Measurements from ENCODE around the gene EYS. TPM values are rescaled to one million over a fixed set of nuclear protein-coding genes. Genes with fewer than 3 reads are reported as not detected.

EYS gene
- total and polyA plus RNA-seq, 2 of the 8 experiments (the other 6 are each of a cell fraction or from before 2014, with no cell fraction given) = 0.05 to 0.13 TPM

DNA sequence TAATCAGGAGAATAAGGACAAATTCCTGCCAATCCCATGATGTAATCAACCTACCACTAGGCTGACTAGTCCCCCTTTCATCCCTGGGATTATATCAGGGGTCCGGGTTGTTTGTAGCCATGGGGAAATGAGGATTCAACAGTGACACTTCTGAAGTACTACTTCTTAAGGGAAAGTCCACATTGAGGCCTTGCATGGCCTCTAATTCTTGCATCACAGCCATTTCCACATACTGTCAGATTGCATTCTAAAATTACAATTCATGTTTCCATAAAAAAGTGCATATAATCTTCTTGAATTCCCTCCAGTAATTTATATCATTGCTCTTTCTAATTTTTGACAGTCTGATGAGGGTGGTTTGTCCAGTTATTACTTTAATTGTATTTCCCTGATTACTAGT is 1887.2 kb downstream of the EYS start:
- Histone ChIP-seq H3K23me2 (ENCODE audit: low read depth, low read length) (no peaks in the 10 kb centered on the region), H3K4me3 (ENCODE audit: extremely low read depth in 1 of 4, insufficient read depth in 2 of 4, low read depth in 3 of 4, low read length in 4 of 4) (no peak overlapping the region), H3K27me3 (replicated peaks in 1 of 4; ENCODE audit: control insufficient read depth in 3 of 4, extremely low read depth in 1 of 4, insufficient read depth in 3 of 4, low read length in 3 of 4) (no peaks in the 10 kb centered on the region), H3K79me1 (ENCODE audit: low read depth, low read length) (no peaks in the 10 kb centered on the region), H2BK120ac (replicated peaks; ENCODE audit: low read depth, low read length) (no peak overlapping the region), H3K18ac (ENCODE audit: extremely low read depth, low read length) (no peak overlapping the region), H3K56ac (replicated peaks; ENCODE audit: insufficient read length, low read depth, low read length) (no peak overlapping the region), H4K8ac (ENCODE audit: extremely low read depth, insufficient read depth, low read length) (no peak overlapping the region), H4K5ac (ENCODE audit: insufficient read length, low read depth, low read length) (no peak overlapping the region), H4K91ac (replicated peaks; ENCODE audit: insufficient read length, low read length) (no peak overlapping the region), H2BK12ac (ENCODE audit: low read depth, low read length) (no peak overlapping the region), H2AK5ac (ENCODE audit: low read depth, low read length) (no peak overlapping the region), H3K4me2 (ENCODE audit: insufficient read depth in 1 of 2, low read depth in 2 of 2, low read length in 2 of 2) (no peak overlapping the region), H2BK5ac (ENCODE audit: low read depth, low read length) (no peak overlapping the region), H3K9me3 (ENCODE audit: insufficient read depth in 2 of 2, low read depth in 1 of 2, low read length in 1 of 2) (no peaks in the 10 kb centered on the region), H3K79me2 (ENCODE audit: control insufficient read depth in 1 of 2, insufficient read depth in 2 of 2, low read length in 2 of 2) (no peaks in the 10 kb centered on the region), H3K14ac (ENCODE audit: insufficient read length) (no peak overlapping the region), H2BK15ac (ENCODE audit: low read length) (no peak overlapping the region), H3K4me1 (replicated peaks in 1 of 4; ENCODE audit: control insufficient read depth in 3 of 4, insufficient read depth in 4 of 4, low read length in 3 of 4) (peaks cover 0 to 3% (median 0%) of the 10 kb centered on the region in 4 experiments; a peak in 1 of 7 replicates), H3K4ac (replicated peaks; ENCODE audit: insufficient read length, low read depth, low read length) (no peak overlapping the region), H3K27ac (ENCODE audit: low read depth, low read length) (no peak overlapping the region), H3K9ac (replicated peaks in 1 of 4; ENCODE audit: extremely low read depth in 1 of 4, low read depth in 3 of 4, low read length in 3 of 4) (no peak overlapping the region), H3K36me3 (ENCODE audit: control insufficient read depth in 2 of 4, insufficient read depth in 4 of 4, low read length in 3 of 4) (no peaks in the 10 kb centered on the region), H2BK20ac (ENCODE audit: low read length) (no peak overlapping the region), H2AFZ (ENCODE audit: low read length) (no peak overlapping the region), H3K23ac (ENCODE audit: insufficient read length) (no peak overlapping the region), H4K20me1 (replicated peaks in 1 of 2; ENCODE audit: control insufficient read depth in 1 of 2, insufficient read depth in 2 of 2, low read length in 2 of 2) (no peaks in the 10 kb centered on the region)
- CTCF ChIA-PET (ENCODE audit: partially characterized antibody) = no interaction called here
- WGBS, 2 experiments (ENCODE audit: extremely low coverage in 1 of 2, insufficient coverage in 1 of 2, insufficient read length in 1 of 2, insufficient replicate concordance in 2 of 2, low coverage in 1 of 2, low lambda C conversion rate in 2 of 2, missing lambda C conversion rate in 1 of 2) = 89% methylated on average over 1 of the region's 1 CpG; no CpG with 5 or more reads in 1 of the 2 experiments
- POLR2A ChIA-PET (ENCODE audit: partially characterized antibody) = no interaction called here
- DNase-seq (ENCODE audit: low read depth in 1 of 2, low spot score in 2 of 2) = no peak
- no peak for FAIRE-seq
- TF ChIP-seq RBBP5 (IDR thresholded peaks at IDR 0.05; ENCODE audit: borderline replicate concordance, low read depth, low read length) (no peak), TBP (IDR thresholded peaks at IDR 0.05; ENCODE audit: low read depth, low read length) (no peak), SIN3A (conservative IDR thresholded peaks at IDR 0.05 in 1 of 2, IDR thresholded peaks at IDR 0.05 in 1 of 2; ENCODE audit: low read depth in 1 of 2, low read length in 2 of 2) (no peak), NANOG (IDR thresholded peaks at IDR 0.05; ENCODE audit: insufficient read depth, low read depth, low read length, poor library complexity, severe bottlenecking) (no peak), TAF1 (IDR thresholded peaks at IDR 0.05; ENCODE audit: low read depth, low read length) (no peak), BRCA1 (IDR thresholded peaks at IDR 0.05; ENCODE audit: low read depth, low read length) (no peak), BCL11A (IDR thresholded peaks at IDR 0.05; ENCODE audit: low read depth in 2 of 2, low read length in 2 of 2) (no peak), CREB1 (IDR thresholded peaks at IDR 0.05) (no peak), SP2 (IDR thresholded peaks at IDR 0.05; ENCODE audit: low read length) (no peak), ASH2L (IDR thresholded peaks at IDR 0.05; ENCODE audit: low read length) (no peak), POLR2A (IDR thresholded peaks at IDR 0.05; ENCODE audit: control extremely low read depth in 1 of 2, low read depth in 2 of 2, low read length in 2 of 2) (no peak), SAP30 (IDR thresholded peaks at IDR 0.05; ENCODE audit: insufficient read depth, insufficient replicate concordance, low read length) (no peak)
- TF ChIP-seq, protein P1, sequence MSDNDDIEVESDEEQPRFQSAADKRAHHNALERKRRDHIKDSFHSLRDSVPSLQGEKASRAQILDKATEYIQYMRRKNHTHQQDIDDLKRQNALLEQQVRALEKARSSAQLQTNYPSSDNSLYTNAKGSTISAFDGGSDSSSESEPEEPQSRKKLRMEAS (IDR thresholded peaks at IDR 0.05) = no peak
- TF ChIP-seq, protein P2, sequence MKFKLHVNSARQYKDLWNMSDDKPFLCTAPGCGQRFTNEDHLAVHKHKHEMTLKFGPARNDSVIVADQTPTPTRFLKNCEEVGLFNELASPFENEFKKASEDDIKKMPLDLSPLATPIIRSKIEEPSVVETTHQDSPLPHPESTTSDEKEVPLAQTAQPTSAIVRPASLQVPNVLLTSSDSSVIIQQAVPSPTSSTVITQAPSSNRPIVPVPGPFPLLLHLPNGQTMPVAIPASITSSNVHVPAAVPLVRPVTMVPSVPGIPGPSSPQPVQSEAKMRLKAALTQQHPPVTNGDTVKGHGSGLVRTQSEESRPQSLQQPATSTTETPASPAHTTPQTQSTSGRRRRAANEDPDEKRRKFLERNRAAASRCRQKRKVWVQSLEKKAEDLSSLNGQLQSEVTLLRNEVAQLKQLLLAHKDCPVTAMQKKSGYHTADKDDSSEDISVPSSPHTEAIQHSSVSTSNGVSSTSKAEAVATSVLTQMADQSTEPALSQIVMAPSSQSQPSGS (IDR thresholded peaks at IDR 0.05; ENCODE audit: low read length) = no peak

Data from H1 (cell line).